ENCODE results near the gene INSYN1.

GRCh38 chr15:73770050-73770449 lies 16.9 kb upstream of the INSYN1 start:
- TF ChIP-seq POLR2A (IDR thresholded peaks at IDR 0.05) (no peak), CTCF (IDR thresholded peaks at IDR 0.05) (no peak), EP300 (IDR thresholded peaks at IDR 0.05) (no peak), POLR2AphosphoS5 (IDR thresholded peaks at IDR 0.05) (no peak)

All from sigmoid colon (tissue), 4 donors.